GM12874 (cell line): ENCODE data around the gene MOB3B.

Source experiments
- TF ChIP-seq, protein P1 (sequence below): IDR thresholded peaks from 2 replicates; pipeline ENCODE4 v1.5.1; 2011; ENCODE audit warnings: low read depth, mild to moderate bottlenecking, control low read depth, low read length, moderate library complexity; ENCODE audit not compliant: insufficient read depth

MOB3B gene

DNA sequence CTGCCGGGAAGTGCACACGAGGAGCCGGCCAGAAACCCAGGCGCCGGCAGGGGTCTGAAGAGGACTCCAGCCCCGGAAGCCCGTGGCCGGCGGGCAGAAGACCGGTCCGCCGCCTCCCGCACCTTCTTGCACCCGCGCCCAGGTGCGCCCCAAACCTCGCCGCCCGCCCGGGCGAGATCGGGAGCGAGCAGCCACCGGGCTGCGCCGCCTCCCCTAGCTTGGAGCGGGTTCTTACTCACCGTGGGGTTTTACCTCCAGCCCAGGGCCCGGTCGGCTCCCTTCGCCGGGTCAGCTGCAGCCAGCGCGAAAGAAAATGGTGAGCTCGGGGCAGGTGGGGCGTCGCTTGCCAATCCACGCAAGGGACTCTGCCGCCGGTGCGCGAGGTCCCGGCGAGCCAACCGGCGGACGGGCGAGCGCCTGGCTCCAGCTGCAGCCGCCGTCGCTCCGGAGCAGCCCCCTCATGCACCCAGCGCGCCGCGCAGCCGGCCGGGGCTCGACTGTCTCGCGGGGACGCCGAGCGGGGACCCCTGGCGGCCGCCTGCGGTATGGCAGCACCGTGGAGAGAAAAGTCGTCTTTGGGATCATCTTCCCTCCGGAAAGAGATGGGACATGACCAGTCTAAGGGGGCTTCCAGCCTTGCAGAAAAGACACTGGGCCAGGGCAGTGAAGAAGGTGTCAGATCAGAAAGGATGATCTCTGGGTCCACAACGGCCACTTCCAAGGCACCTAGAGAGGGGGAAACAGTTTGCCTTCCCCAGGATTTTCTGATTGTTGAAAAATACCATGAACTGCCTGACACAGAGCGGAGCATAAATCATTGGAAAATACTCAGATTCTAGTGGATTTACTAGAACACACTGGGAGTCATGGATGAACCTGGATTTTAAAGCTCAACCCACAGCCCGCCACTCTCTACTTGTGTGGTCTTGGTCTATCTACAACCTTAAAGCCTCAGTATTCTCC is at the start of gene MOB3B:
MOB3B (minus strand) TSS at position 499 of the 963 bp plus-strand sequence. CDS start 74,264 bp downstream, outside the sequence.
- TF ChIP-seq, protein P1, sequence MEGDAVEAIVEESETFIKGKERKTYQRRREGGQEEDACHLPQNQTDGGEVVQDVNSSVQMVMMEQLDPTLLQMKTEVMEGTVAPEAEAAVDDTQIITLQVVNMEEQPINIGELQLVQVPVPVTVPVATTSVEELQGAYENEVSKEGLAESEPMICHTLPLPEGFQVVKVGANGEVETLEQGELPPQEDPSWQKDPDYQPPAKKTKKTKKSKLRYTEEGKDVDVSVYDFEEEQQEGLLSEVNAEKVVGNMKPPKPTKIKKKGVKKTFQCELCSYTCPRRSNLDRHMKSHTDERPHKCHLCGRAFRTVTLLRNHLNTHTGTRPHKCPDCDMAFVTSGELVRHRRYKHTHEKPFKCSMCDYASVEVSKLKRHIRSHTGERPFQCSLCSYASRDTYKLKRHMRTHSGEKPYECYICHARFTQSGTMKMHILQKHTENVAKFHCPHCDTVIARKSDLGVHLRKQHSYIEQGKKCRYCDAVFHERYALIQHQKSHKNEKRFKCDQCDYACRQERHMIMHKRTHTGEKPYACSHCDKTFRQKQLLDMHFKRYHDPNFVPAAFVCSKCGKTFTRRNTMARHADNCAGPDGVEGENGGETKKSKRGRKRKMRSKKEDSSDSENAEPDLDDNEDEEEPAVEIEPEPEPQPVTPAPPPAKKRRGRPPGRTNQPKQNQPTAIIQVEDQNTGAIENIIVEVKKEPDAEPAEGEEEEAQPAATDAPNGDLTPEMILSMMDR, result peak; percentile 94

DNA sequence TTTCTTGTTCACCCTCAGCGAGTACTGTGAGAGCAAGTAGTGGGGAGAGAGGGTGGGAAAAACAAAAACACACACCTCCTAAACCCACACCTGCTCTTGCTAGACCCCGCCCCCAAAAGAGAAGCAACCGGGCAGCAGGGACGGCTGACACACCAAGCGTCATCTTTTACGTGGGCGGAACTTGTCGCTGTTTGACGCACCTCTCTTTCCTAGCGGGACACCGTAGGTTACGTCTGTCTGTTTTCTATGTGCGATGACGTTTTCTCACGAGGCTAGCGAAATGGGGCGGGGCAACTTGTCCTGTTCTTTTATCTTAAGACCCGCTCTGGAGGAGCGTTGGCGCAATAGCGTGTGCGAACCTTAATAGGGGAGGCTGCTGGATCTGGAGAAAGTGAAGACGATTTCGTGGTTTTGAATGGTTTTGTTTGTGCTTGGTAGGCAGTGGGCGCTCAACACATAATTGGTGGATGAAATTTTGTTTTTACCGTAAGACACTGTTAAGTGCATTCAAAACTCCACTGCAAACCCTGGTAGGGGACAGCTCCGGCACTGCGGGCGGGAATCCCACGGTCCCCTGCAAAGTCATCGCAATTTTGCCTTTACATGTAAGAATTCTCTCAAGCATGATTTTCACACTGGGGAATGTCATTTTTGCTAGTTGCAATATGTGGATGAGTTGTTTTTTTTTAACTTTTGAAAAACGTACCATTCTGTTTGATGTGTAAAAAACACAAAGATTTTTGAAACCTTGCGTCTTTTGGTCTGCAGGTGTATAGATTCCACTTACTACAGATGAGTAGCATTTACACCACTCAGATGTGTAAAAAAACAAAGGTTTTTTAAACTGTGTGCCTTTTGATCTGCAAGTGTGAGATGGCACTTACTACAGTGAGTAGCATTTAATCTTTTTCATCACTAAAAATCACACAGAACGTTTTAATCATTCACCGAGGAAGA is 44.3 kb upstream of the MOB3B start:
- TF ChIP-seq, protein P1, result no peak

DNA sequence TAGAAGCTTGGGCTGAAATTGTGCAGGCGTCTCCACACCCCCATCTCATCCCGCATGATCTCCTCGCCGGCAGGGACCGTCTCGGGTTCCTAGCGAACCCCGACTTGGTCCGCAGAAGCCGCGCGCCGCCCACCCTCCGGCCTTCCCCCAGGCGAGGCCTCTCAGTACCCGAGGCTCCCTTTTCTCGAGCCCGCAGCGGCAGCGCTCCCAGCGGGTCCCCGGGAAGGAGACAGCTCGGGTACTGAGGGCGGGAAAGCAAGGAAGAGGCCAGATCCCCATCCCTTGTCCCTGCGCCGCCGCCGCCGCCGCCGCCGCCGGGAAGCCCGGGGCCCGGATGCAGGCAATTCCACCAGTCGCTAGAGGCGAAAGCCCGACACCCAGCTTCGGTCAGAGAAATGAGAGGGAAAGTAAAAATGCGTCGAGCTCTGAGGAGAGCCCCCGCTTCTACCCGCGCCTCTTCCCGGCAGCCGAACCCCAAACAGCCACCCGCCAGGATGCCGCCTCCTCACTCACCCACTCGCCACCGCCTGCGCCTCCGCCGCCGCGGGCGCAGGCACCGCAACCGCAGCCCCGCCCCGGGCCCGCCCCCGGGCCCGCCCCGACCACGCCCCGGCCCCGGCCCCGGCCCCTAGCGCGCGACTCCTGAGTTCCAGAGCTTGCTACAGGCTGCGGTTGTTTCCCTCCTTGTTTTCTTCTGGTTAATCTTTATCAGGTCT is 43.5 kb upstream of the MOB3B start, which contains the start of gene C9orf72:
C9orf72 (minus strand) TSS at position 564 of the 716 bp plus-strand sequence. CDS start 6,361 bp downstream, outside the sequence.
- TF ChIP-seq, protein P1, result no peak

DNA sequence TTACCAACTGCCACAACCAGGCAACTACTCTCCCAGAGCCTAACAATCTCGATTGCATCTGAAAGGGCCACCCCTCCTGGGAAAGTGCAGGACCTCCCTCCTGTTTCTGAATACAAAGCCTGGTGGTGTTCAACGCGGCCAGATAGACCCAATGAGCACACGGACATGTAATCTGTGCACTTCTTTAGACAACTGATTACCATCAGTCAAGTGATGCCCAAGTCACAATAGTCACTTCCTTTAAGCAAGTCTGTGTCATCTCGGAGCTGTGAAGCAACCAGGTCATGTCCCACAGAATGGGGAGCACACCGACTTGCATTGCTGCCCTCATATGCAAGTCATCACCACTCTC is 42.9 kb upstream of the MOB3B start:
- TF ChIP-seq, protein P1, result no peak

DNA sequence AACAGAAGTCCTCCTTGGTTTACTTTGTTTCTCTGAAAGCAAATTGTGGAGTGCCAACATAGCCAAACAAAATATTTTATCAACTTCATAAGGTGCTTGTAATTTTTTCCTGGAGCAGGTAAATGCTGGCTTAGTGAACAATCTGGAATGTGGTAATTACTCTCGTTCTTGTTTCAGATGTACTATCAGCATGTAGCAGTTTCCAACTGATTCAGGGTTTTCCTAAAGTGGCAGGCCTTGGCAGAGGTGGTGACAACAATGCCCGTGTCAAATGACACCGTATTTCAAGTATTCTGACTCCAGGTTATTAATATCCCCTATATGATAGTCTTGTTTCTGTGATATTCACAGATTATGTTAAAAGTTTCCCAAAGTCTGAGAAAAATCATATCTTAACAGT is 42.4 kb upstream of the MOB3B start:
- TF ChIP-seq, protein P1, result no peak

DNA sequence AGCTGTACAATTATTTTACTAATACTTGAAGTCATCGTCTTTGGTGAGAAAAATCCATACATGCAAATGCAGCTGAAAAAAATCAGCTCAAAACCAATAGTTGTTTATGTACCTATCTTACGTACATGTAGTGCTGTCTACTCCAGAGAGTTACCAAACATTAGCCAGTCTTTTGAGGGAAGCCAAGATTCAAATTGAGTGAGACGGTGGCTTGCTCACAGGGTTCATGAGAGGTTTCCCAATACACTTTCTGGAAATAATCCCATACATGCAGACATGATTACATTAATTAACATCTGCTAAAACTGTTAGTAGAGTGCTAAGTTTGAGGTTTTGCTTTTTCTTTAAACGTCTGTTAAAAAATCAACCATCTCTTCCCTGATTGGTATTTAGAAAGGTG is 41.4 kb upstream of the MOB3B start:
- TF ChIP-seq, protein P1, result no peak

DNA sequence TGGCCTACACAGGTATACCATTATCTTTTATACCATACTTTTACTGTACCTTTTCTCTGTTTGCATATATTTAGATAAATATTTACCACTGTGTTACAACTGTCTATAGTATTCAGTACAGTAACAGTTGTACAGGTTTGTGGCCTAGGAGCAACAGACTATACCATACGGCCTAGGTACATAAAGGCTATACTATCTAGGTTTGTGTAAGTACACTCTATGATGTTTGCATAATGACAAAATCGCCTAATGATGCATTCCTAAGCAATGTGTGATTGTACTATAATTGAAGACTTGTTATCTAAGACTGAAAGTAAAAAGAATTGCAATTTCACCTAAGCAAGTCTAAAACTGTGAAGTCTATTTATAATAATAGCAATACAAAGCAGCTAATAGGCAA is 39.8 kb upstream of the MOB3B start:
- TF ChIP-seq, protein P1, result no peak
